ENCODE data around the gene CLCN1.
"Not testable (repeated sequence)": the region's sequence is repeated elsewhere in the genome, so short reads cannot be mapped to it uniquely, and the experiment has no call there.

Gene CLCN1

DNA sequence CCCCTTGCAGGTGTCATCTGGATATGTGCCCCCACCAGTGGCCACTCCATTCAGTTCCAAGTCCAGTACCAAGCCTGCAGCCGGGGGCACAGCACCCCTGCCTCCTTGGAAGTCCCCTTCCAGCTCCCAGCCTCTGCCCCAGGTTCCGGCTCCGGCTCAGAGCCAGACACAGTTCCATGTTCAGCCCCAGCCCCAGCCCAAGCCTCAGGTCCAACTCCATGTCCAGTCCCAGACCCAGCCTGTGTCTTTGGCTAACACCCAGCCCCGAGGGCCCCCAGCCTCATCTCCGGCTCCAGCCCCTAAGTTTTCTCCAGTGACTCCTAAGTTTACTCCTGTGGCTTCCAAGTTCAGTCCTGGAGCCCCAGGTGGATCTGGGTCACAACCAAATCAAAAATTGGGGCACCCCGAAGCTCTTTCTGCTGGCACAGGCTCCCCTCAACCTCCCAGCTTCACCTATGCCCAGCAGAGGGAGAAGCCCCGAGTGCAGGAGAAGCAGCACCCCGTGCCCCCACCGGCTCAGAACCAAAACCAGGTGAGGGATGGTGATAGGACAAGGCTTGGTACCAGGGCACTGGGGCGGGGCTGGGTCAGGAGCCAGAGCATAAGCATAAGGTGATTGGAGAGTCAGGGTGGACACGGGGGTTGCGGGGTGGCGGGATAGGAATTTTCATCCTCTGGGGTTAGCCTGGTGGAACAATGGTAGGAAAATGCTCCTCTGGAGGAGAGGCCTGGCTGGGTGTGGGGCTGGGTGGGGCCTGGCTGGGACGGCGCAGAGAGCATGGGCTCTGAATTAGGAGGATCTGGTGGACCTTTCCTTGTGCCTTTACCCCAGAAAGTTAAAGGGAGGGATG is 67.1 kb downstream of the CLCN1 start:
- DNase-seq (ENCODE audit: insufficient read length, low spot score): no peak
- FAIRE-seq: no peak

DNA sequence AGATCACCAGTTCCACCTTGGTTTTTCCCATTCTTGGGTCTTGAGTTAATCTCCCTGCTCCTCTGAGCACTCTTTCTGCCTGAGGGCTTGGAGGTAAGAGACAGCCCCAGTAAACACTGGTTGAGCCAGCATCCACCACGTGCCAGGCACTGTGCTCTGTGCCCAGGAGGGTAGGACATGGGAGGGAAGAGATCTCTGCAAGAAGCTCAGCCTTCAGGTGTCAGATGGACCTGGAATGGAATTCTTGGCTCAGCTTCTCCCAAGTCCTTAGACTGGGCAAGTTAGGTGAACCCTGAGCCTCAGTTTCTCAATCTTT is 67.7 kb downstream of the CLCN1 start:
- DNase-seq (ENCODE audit: insufficient read length, low spot score) (no peak), FAIRE-seq (no peak)

DNA sequence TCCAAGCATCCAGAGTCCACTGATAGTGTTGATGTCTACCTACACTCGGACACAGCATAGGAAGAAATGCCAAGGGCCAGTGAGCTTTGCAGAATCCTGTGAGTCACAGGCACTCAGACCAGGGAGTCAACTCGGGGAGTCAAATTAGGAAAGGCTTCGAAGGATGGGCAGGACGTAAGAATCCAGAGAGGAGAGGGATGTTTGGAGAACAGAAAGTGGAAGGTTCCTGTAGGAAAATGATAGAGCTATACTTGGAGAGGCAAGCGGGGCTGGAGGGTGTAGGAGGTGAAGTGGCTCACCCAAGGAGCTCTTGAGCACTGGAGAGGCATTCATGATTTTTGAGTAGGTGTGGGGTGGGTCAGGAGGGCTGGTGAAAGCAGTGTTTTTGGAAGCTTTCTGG is 68.2 kb downstream of the CLCN1 start:
- no peak for DNase-seq (ENCODE audit: insufficient read length, low spot score)
- FAIRE-seq: no peak

DNA sequence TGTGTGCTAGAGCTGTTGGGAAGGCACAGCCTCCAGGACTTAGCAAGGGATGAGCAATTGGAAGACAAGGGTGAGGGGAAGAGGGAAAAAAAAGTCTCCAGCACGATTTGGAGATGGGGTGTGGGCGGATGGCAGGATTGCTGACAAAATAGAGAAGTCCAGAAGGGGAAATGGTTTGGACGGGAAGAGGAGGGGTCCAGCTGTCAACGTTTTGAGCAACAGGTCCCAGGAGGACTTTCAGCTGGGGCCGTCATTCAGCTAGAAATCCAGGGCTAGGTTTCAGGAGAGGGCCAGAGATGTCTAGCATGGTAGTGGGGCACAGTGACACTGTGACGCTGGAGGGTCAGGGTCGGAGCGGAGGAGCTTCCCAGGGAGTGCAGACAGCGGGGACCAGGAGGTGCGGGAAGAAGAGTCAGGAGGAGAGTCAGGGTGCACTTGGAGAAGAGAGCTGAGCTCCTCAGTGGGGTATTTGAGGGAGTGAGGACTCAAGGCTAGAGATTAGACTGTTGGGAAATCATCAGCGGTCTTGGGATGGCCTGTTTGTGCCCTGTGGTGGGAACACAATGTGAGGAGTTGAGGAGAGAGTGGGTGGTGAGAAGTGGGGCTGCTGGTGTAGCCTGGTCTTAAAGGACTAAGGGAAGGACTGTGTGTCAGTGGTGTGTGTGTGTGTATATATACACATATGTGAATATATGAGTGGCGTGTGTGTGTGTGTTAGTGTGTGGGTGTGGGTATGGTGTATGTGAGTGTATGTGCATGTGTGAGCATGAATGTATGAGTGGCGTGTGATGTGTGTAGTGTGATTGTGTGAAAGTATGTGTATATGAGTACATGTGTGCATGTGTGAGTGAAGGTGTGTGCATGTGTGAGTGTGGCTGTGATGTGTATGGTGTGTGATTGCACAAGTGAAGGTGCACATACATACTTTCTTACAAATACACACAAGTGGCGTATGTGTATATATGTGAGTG is 69.0 kb downstream of the CLCN1 start:
- FAIRE-seq (no peak), DNase-seq (ENCODE audit: insufficient read length, low spot score) (no peak)

DNA sequence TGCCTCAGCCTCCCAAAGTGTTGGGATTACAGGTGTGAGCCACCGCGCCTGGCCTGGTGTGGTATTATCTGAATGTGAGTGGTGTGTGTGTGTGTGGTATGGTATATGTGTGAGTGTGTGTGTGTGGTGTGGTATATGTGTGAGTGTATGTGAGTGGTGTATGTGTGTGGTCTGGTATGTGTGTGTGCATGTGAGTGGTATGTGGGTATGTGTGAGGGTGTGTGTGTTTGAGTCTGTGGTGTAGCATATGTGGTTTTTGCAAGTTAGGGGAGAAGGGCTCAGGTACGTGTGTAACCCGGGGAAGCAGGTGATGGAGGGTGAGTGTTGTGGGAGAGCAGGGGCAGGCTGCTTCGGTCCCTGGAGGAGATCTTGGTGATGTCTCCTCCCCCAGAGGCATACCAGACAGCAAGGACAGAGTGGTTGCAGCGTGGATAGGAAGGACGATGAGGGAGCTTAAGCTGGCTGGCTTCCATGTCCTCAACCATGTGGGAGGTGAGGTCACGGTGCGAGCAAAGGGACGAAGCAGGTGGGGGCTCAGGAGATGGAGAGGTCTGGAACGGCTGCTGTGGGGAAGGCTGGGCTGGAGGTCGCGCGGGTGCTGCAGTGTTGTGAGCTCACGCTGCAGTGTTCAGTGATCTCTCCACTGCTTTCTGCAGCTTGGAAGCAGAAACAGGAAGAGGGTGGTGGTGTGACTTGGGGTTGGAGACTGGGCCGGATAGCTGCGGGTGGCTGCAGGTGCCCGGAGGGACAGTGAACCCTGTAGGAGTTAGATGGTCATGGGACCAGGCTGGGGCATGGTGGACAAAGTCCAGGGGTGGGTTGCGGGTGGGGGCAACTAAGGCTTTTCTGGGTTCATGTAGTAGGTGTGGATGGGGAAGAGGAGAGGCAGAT is 70.2 kb downstream of the CLCN1 start:
- DNase-seq (ENCODE audit: insufficient read length, low spot score) (no peak), FAIRE-seq (peak; percentile 26)

DNA sequence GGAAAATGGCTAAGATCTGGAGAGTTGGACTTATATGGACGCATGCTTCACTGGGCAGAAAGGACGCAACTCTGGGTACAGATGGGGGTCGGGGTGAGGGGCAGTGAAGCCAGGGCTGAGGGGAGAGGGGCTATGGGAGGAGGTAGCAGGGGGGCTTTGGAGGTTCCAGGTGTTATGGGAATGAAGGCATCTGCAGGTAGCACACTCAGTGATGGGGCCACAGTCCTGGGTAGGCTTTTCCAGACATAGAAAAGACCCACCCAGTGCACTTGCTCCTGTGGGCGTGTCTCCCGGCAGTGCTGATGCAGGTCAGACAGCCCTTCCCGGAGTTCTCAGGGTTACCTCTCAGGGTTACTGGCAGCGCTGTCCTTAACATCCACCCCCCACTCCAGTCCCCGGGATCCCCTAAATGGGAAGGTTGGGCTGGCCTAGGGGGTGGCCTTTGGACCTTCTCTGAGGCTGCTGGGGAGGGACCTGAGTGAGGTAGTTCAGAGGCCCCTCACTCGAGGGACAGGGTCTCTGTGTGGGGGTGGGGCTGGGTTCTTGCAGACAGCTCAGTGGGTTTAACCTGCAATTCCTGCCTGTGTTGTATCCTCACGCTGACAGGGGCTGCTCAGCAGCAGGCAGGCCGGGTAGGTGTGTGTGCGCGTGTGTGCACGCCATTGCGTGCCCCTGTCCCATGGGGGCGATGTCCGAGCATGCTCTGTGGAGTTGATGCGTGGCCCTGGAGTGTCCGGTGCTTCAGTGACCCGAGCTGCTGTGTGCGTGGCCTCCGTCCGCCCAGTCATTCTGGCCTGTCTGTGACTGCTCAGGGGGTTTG is 71.5 kb downstream of the CLCN1 start:
- no peak for DNase-seq (ENCODE audit: insufficient read length, low spot score)
- FAIRE-seq: no peak

DNA sequence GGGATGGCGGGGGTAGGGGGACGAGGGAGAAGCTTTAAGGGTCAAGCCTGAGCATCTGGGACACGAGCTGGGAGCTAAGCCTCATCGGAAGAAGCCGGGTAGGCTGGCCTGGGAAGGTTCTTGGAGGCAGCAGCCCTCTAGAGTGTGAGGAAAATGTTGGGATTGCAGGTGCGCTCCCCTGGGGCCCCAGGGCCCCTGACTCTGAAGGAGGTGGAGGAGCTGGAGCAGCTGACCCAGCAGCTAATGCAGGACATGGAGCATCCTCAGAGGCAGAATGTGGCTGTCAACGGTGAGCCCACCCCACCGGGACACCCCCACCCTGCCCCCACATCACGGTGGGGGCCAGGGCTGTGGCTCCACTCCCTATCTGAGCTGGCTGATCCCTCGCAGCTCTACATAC is 72.1 kb downstream of the CLCN1 start:
- no peak for DNase-seq (ENCODE audit: insufficient read length, low spot score)
- no peak for FAIRE-seq

DNA sequence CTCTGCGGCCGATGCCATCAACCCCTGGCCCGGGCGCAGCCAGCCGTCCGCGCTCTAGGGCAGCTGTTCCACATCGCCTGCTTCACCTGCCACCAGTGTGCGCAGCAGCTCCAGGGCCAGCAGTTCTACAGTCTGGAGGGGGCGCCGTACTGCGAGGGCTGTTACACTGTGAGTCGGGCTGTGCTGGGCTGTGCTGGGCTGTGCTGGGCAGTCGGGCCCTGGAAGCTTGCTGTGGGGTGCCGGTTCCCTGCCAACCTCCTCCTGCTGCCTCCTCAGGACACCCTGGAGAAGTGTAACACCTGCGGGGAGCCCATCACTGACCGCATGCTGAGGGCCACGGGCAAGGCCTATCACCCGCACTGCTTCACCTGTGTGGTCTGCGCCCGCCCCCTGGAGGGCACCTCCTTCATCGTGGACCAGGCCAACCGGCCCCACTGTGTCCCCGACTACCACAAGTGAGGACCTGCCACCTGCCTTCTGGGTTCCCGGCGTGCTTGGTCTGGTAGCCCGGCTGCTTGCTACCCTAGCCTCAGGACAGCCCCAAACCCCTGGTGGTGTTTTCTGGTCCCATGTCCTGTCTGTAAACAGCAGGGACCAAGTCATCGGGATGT is 72.7 kb downstream of the CLCN1 start:
- no peak for FAIRE-seq
- DNase-seq (ENCODE audit: insufficient read length, low spot score): no peak

DNA sequence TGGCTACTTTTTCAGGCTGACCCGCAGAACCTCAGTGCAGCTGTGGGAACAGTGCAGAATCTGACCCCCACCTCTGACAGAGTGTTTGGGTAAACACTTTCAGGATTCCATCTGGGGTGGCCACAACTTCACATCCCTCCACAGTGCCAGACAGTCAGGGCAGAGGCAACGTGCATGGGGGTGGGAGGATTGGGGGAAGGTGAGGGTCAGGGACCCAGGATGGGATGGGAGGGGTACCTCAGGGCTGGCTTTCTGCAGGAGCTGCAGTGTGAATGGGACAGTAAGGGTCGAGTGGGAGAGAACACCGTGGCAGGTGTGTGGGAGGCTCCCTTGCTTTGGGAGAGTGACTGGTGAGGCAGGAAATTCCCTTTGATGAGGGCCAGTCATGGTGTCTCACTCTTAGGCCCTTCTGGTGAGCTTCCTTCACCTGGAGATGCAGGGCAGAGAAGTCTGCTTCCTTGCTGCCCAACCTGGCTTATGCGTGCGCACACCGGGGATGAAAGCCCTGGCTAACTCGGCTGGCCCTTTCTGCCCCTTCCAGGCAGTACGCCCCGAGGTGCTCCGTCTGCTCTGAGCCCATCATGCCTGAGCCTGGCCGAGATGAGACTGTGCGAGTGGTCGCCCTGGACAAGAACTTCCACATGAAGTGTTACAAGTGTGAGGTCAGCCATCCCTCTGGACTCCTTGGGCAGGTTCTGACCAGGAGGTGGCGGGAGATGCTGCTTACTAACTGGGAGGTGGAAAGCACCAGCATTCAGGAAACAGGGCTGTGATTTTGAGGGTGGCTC is 73.6 kb downstream of the CLCN1 start:
- FAIRE-seq (no peak), DNase-seq (ENCODE audit: insufficient read length, low spot score) (no peak)

DNA sequence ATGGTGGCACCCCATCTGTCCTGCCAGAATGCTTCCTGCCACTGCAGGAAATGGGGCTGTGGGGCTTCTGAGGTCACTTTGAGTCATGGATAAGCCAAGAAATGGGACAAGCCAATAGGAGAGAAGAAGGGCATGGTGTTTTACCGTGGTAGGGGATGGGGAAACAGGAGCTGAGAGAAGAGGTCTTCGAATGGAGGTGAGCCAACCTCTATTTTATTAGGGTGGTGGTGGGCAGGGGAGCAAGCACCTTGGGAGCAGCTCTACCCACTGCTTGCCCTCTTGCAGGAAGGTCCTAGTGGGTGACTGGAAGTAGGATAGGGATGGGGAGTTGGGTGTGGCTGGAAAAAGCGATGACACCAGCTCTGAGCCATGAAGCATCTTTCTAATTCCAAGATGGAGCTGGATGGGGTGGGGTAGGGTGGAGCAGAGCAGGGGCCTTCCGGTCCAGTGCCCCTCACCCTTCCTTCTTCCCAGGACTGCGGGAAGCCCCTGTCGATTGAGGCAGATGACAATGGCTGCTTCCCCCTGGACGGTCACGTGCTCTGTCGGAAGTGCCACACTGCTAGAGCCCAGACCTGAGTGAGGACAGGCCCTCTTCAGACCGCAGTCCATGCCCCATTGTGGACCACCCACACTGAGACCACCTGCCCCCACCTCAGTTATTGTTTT is 74.3 kb downstream of the CLCN1 start:
- FAIRE-seq: no peak
- DNase-seq (ENCODE audit: insufficient read length, low spot score): no peak

DNA sequence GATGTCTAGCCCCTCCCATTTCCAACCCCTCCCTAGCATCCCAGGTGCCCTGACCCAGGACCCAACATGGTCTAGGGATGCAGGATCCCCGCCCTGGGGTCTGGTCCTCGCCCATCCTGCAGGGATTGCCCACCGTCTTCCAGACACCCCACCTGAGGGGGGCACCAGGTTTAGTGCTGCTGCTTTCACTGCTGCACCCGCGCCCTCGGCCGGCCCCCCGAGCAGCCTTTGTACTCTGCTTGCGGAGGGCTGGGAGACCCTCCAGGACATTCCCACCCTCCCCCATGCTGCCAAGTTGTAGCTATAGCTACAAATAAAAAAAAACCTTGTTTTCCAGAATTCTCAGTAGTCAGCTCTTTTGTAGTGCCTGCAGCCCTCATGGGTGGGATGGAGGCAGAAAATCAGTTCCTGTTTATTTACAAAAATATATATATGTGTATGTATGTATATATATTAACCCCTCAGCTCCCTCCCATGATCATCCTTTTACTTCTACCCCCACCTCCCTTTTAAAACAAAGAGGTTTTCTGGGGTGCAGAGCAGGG is 74.9 kb downstream of the CLCN1 start:
- no peak for FAIRE-seq

DNA sequence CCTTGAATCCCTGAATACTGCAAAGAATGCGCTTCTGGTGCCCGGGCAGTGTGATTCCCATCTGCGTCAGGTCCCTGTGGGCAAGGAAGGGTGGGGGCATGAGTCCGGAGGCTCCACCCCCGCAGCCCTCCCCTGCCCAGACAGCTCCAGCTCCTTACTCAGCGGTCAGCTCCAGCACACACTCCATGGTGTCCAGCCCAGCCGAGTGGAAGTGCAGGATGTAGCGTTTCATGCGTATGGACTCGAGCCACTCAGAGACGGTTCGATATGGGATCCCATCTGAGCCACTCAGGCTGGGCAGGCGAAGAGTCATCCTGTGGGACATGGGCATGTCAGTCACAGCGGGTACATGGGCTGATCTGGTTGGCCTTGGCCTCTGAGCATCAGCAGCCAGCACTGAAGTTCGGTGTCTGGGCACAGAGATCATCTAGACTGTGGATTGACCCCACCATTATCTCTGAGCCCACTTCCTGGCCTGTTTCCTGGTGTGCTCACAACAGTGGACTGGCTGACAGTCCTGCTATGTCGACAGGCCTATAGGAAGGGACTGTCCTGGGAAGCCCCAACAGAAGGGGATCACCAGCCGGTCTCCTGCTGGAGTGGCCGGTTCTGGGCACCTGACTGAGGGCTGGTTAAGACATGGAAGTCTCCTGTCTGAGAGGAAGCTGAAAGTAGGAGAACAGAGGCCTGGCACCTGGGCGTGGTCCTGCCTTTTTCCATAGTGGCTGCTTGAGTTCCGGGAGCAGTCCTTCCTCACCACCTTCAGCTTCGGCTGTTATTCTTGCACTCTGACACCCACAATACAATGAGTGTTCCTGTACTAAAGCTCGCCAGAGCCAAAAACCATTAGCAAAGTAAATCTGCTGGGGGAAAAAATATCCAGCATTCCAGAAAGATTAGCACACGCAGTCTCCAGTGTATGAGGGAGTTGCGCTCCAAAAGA is 75.8 kb downstream of the CLCN1 start:
- DNase-seq (ENCODE audit: insufficient read length, low spot score) (no peak), FAIRE-seq (no peak)

More for the DNA sequence above, 74.9 kb downstream of the CLCN1 start:
- DNase-seq (ENCODE audit: insufficient read length, low spot score): no peak

DNA sequence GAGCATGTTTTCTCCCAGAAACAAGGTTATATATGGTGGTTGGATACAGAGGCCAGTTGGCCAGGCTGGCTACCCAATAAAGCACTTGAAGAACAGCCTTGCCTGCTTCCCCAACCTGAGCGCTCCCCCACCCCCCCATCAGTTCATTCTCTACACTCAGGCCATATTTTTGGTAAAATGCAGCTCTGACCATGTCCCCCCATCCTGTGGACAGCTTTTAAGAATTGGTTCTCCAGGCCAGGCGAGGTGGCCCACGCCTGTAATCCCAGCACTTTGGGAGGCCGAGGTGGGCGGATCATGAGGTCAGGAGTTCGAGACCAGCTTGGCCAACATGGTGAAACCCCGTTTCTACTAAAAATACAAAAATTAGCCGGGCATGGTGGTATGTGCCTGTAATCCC is 76.5 kb downstream of the CLCN1 start:
- DNase-seq (ENCODE audit: insufficient read length, low spot score); FAIRE-seq: not testable (repeated sequence)

DNA sequence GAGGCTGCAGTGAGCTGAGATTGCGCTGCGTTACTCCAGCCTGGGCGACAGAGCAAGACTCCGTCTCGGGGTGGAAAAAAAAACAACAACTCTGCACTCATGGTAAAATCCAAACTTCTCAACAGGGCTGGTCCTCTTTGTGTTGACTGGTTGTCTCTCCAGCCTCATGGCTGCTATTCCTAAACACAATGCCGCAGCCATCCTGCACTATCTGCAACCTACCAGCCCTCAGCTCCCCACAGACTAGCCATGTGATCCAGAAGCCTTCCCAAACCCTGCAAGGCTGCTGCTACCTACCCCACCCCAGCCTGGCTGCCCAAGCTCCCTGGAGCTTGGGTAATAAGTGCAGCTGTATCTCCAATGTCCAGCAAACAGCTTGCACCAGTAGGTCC is 77.0 kb downstream of the CLCN1 start:
- no peak for DNase-seq (ENCODE audit: insufficient read length, low spot score)
- FAIRE-seq: no peak

DNA sequence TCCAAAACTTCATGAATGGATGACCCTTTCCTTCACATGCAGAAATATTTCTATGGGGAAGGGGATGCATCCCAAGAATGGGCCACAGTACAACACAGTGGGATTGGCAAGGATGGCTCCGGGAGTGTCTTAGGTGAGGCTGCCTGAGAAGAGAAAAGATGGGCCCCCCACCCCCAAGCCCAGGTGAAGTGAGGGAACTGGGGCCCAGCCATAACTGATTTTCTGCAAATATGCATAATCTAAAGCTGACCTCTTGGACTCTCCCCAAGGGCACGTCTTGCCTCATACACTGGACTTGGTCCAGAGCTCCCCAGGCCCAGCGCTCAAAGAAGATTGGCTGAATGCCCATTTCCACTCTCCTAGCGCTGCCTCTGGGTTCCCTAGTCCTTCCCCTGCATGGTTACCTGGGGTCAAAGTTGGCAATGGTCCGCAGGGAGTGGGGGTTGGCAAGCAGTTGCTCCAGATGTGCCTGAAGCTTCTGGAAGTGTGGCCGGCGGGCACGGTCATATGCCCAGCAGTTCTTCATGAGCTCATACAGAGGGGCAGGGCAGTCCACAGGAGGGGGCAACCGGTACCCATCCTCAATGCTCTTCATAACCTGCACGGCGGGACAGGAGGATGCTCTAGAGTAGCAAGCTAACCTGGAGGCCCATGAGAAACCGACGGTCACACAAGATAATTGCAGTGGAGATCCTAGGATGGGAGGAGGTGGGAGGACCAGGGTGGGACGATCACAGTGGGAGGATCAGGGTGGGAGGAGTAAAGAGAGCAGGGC is 77.5 kb downstream of the CLCN1 start:
- no peak for FAIRE-seq

DNA sequence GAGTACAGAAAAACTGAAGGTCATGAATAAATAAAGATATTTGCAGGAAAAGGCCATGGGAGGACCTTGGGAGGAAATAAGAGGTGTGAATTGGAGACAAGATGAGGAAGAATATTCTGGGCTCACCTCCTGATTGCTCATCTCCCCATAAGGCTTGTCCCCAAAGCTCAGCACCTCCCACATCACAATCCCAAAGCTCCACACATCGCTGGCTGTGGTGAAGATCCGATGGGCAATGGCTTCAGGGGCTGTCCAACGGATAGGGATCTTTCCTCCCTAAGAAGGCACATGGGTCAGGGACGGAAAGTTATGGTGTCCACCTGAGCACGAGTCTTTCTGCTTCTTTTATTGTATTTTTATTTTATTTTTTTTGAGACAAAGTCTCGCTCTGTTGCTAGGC is 78.2 kb downstream of the CLCN1 start:
- DNase-seq (ENCODE audit: insufficient read length, low spot score): no peak
- FAIRE-seq: no peak

More for the DNA sequence above, 77.5 kb downstream of the CLCN1 start:
- no peak for DNase-seq (ENCODE audit: insufficient read length, low spot score)

Measured in HTR-8/SVneo (cell line).